ENCODE data around the gene KCNAB3.

KCNAB3 gene

GRCh38 chr17:7946441-7946840 lies 16.8 kb upstream of the KCNAB3 start:
- peaks cover 74% of the 10 kb centered on the region for H3K36me3 Mint-ChIP-seq (ENCODE audit: low read depth)
- no peak for TF ChIP-seq CTCF (IDR thresholded peaks at IDR 0.05; ENCODE audit: unreplicated experiment in 3 of 3)
- H3K27me3 Mint-ChIP-seq (ENCODE audit: low read depth): no peaks in the 10 kb centered on the region
- peaks cover 5% of the 10 kb centered on the region for H3K4me1 Mint-ChIP-seq
- no peaks in the 10 kb centered on the region for H3K9me3 Mint-ChIP-seq
- H3K27ac Mint-ChIP-seq: no peak overlapping the region
- H3K4me3 Mint-ChIP-seq: no peak overlapping the region

GRCh38 chr17:7945651-7946050 lies 16.0 kb upstream of the KCNAB3 start:
- H3K9me3 Mint-ChIP-seq: no peaks in the 10 kb centered on the region

GRCh38 chr17:7944326-7944725 lies 14.7 kb upstream of the KCNAB3 start:
- no peak overlapping the region for H3K4me3 Mint-ChIP-seq
- H3K4me1 Mint-ChIP-seq: peaks cover 5% of the 10 kb centered on the region

More at GRCh38 chr17:7945651-7946050, 16.0 kb upstream of the KCNAB3 start:
- peaks cover 5% of the 10 kb centered on the region for H3K4me1 Mint-ChIP-seq
- peaks cover 80% of the 10 kb centered on the region for H3K36me3 Mint-ChIP-seq (ENCODE audit: low read depth)
- no peak overlapping the region for H3K27ac Mint-ChIP-seq
- H3K27me3 Mint-ChIP-seq (ENCODE audit: low read depth): no peaks in the 10 kb centered on the region
- H3K4me3 Mint-ChIP-seq: no peak overlapping the region
- no peak for TF ChIP-seq CTCF (IDR thresholded peaks at IDR 0.05; ENCODE audit: unreplicated experiment in 3 of 3)

GRCh38 chr17:7943291-7943690 lies 13.6 kb upstream of the KCNAB3 start:
- H3K9me3 Mint-ChIP-seq: no peaks in the 10 kb centered on the region
- no peak overlapping the region for H3K4me3 Mint-ChIP-seq
- no peak overlapping the region for H3K27ac Mint-ChIP-seq
- TF ChIP-seq CTCF (IDR thresholded peaks at IDR 0.05; ENCODE audit: unreplicated experiment in 3 of 3): no peak
- H3K27me3 Mint-ChIP-seq (ENCODE audit: low read depth): no peaks in the 10 kb centered on the region
- H3K4me1 Mint-ChIP-seq: peaks cover 5% of the 10 kb centered on the region
- peaks cover 75% of the 10 kb centered on the region for H3K36me3 Mint-ChIP-seq (ENCODE audit: low read depth)

More at GRCh38 chr17:7944326-7944725, 14.7 kb upstream of the KCNAB3 start:
- Mint-ChIP-seq H3K9me3 (no peaks in the 10 kb centered on the region), H3K36me3 (ENCODE audit: low read depth) (peaks cover 80% of the 10 kb centered on the region), H3K27ac (no peak overlapping the region), H3K27me3 (ENCODE audit: low read depth) (no peaks in the 10 kb centered on the region)
- no peak for TF ChIP-seq CTCF (IDR thresholded peaks at IDR 0.05; ENCODE audit: unreplicated experiment in 3 of 3)

GRCh38 chr17:7940743-7941142 lies 11.1 kb upstream of the KCNAB3 start:
- H3K27ac Mint-ChIP-seq: no peak overlapping the region
- no peak overlapping the region for H3K4me3 Mint-ChIP-seq
- no peaks in the 10 kb centered on the region for H3K9me3 Mint-ChIP-seq
- TF ChIP-seq CTCF (IDR thresholded peaks at IDR 0.05; ENCODE audit: unreplicated experiment in 3 of 3): no peak
- H3K27me3 Mint-ChIP-seq (ENCODE audit: low read depth): no peaks in the 10 kb centered on the region
- peaks cover 74% of the 10 kb centered on the region for H3K36me3 Mint-ChIP-seq (ENCODE audit: low read depth)
- H3K4me1 Mint-ChIP-seq: peaks cover 6% of the 10 kb centered on the region

- H3K9me3 Mint-ChIP-seq: no peaks in the 10 kb centered on the region
- peaks cover 11% of the 10 kb centered on the region for H3K4me1 Mint-ChIP-seq
- no peak for TF ChIP-seq CTCF (IDR thresholded peaks at IDR 0.05; ENCODE audit: unreplicated experiment in 3 of 3)
- peaks cover 72% of the 10 kb centered on the region for H3K36me3 Mint-ChIP-seq (ENCODE audit: low read depth)
- H3K4me3 Mint-ChIP-seq: no peak overlapping the region
- H3K27me3 Mint-ChIP-seq (ENCODE audit: low read depth): no peaks in the 10 kb centered on the region
- no peak overlapping the region for H3K27ac Mint-ChIP-seq
These were observed 10.4 kb upstream of the KCNAB3 start for GRCh38 chr17:7940034-7940433.
